G401 (cell line): Measurements from ENCODE around the gene GPR37L1. TPM values are rescaled to one million over a fixed set of nuclear protein-coding genes. Genes with fewer than 3 reads are reported as not detected.
"Not testable (repeated sequence)": the region's sequence is repeated elsewhere in the genome, so short reads cannot be mapped to it uniquely, and the experiment has no call there.

Experiments used
- DNase-seq: peaks from one replicate; pipeline ENCODE4 v3.0.0-alpha.2; 2015; ENCODE audit warnings: low spot score
- in situ Hi-C: cut with HindIII; loops from 2 replicates; pipeline ENCODE4 v1.10.0; 2016; ENCODE audit warnings: low sequenced_read_pairs, mixed read lengths
- total RNA-seq: library from RNA; depleted of rRNA; stranded (reverse); fragments of >200 nt; shearing (Covaris generic); gene quantifications from 2 replicates; pipeline ENCODE4 v1.2.3, GENCODE V29; 2014

GPR37L1 gene
- total RNA-seq, 1 experiment from 2014 or later: not detected

DNA sequence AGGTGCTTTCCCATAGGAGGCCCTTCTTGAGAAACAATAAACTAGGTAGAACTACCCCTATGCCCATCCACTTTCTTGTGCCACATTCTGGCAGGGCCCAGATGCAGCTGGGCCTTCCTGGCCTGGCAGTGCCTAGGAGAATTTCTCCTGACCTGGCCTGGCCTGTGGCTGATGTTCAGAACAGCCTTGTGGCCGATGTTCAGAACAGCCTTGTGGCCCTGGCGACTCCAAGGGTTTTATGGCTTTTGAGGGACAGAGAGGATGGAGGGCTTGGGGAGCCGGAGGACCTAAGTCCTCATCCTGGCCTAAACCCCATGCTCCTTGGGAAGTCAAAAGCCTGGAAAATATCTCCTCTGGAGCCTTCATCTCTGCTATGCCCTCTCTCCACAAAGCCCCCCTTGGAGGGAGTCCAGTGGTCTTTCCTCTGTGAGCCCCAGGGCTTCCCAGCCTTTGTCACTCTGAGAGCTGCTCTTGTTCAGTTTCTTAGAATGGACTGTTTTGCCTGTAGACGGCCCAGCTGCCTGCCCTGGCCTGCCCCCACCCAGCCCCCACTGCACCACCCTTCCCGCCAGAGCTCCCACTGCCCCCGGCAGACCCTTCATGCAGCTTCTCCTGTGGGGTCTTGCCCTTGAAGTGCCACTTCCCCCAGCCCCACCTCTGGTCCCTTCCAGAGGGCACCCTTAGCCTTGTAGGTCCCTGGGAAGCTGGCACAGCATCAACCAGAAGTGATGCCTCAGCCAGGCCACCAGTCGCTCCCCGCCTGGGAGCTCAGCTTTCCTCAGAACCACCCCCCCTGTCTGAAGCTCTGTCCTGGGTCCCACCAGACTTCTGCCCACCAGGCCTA lies 7.0 kb downstream of the GPR37L1 start:
- in situ Hi-C loops: loop anchor here (25.0 kb wide), 1 partner anchor 117 kb away; the partner anchor contains the start of gene ELF3
- no peak for DNase-seq

DNA sequence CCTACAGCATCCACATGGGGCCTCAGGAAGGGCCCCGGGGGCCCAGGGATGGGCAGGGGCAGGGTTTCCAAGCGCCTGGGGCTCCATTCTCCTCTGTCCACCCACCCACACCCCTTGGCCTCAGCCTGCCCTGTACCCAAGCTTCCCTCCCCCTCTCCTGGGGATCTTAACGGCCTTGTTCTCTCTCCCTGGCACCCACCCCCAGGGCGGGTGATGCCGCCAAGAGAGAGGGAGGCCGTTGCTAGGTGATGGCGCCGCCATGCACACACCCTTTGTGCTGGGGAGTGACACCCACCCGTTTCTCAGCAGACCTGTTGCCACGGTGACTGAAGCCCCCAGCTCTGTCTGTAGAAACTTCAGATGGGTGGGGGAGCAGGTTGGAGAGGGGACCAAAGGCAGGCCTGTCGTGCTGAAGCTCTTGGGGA lies 7.6 kb downstream of the GPR37L1 start:
- DNase-seq: peak; percentile 39
- in situ Hi-C loops: loop anchor here (25.0 kb wide), 1 partner anchor 118 kb away; the partner anchor contains the start of gene ELF3

DNA sequence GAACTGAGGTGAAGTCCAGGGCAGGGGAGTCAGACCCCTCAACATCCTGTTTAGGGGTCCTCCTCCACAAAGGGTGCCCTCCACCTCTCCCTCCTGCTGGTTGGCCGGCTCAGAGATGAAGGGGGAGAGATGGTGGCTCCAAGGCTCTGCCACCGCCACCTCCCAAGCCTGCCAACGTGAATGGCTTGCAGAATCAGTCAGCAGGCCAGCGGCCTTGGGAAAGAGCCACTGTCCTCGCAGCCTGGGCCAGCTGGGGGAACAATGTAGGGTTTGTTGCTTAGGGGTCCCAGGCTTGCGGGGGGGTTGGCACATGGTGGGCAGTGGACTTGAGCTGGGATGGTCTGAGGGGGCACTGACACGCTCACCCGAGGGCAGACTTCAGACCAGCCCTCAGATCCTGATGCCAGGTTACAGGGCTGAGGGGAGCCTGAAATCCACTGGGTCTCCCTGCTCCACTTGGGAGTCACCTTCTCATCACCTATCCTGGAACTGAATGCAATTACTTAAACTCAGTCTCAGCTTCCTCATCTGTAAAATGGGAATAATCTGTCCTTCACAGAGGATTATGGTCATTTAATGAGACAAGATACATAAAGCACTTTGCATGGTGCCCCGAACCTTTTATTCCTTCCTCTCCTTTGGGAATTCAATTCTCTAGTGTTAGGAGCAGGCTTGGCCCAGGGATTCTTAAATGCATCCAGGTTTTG lies 8.3 kb downstream of the GPR37L1 start:
- in situ Hi-C loops: loop anchor here (25.0 kb wide), 1 partner anchor 119 kb away; the partner anchor contains the start of gene ELF3
- peak; percentile 28 for DNase-seq

DNA sequence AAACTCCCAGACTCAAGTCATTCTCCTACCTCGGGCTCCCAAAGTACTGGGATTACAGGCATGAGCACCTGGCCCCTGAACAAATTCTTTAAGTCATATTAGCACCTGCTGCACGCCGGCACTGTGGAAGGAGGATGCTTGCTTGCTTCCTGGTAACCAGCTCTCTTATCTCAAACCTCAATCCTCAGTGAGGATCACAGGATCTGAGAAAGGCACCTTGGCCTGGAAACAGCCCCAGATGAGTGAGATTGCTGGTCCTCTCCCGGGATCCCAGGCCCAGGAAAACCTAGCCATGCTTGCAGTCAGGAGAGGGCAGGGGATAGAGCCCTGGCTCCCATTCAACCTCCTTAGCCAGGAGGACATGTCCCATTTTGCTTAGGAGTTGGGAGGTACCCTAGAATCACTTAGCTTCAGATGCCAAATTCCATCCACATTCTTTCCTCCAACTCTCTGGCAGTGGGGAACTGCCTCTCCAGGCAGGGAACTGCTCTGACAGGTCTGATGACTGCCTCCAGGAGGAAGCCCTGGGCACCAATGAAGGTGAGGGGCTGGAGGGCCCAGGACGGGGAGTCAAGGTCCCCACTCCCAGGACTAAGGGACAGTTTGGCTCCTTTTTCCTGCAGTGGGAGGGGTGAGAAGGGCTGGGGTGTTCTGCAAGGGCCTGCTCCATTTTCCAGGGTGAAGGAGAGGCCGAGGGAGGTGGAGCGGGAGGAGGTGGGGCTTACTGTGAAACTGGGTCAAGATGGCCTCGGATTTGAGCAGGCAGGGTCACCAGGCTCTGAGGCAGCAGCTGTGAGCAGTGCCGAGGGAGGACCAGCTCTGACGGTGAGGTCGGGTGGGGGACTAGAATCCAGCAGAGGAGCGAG lies 9.5 kb downstream of the GPR37L1 start:
- in situ Hi-C loops: loop anchor here (25.0 kb wide), 1 partner anchor 120 kb away; the partner anchor contains the start of gene ELF3
- DNase-seq: peak; percentile 91

DNA sequence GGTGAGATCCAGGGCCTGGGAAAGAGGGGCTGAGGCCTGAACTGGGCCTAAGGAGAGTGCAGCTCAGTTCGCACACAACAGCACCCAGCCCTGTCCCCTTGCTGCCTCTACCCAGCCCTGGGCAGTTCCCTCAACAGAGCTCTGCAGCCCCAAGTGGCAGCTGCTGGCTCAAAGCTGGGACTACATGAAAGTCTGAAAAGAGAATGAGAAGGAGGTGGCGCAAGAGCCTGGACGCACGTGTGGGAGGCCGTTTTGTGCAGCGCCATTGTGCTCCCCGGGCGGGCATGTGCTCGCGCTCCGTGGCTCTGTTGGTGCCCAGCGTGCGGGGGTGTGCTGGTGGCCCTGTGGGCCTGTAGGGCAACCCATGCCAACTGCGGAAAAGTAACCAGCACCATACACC lies 10.3 kb downstream of the GPR37L1 start:
- in situ Hi-C loops: loop anchor here (25.0 kb wide), 1 partner anchor 121 kb away; the partner anchor contains the start of gene ELF3
- peak; percentile 49 for DNase-seq

DNA sequence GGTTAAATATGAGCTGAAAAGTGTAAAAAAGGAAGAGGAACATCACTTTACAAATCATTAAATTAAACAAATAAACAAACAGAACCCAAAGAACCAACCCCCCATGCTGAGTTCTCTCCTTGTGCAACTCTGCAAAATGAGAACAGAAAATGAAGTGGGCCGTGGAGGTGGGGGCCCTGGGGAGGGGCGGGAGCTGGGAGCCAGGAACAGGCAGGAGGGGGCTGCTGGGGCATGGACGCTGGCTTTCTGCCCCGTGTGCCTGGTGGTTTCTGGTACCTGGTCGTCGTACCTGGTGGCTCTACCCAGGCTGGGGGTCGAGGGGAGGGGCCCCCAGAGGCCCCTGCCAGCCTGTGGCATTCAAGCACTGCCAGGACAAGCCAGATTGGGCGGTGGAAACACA lies 10.8 kb downstream of the GPR37L1 start:
- no peak for DNase-seq
- in situ Hi-C loops: loop anchor here (25.0 kb wide), 1 partner anchor 121 kb away; the partner anchor contains the start of gene ELF3

DNA sequence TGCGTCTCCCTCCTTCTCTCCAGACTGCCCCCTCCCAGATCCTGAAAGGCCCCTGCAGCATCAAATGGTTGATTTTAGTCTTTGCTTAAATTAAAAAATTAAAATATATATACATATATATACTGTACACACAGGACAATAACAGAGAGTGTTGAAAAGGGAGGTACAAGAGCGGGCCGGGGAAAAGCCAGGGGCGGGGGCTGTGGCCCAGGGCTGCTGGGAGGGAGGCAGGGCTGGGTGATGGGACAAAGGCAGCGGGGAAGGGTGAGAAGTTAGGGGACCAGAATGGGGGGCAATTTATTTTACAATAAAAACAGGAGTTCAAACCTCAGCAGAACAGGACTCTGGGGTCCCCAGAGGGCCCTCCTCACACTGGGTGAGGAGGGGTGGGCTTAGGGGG lies 11.3 kb downstream of the GPR37L1 start:
- no peak for DNase-seq
- in situ Hi-C loops: loop anchor here (25.0 kb wide), 1 partner anchor 122 kb away; the partner anchor contains the start of gene ELF3

DNA sequence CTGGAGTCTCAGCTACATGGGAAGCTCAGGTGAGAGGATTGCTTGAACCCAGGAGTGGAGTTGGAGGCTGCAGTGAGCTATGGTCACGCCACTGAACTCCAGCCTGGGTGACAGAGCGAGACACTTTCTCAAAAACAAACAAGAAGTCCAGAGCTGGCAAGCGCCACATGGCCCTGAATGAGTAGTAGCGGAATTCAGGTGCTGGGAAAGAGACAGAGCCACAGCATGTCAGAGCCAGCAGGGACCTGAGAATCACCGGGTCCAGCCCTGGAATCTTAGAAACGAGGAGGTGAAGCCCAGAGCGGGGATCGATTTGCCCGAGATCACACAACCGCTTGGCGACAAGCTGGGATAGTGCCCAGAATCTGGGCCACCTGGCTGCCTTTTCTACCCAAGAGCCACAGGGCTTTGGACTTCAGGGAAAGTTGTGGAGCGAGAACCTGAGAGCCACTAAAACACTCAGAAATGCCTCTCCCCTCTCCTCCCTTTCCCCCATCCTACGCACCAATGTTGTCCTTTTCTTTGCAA lies 12.0 kb downstream of the GPR37L1 start:
- in situ Hi-C loops: loop anchor here (25.0 kb wide), 1 partner anchor 122 kb away; the partner anchor contains the start of gene ELF3
- no peak for DNase-seq

DNA sequence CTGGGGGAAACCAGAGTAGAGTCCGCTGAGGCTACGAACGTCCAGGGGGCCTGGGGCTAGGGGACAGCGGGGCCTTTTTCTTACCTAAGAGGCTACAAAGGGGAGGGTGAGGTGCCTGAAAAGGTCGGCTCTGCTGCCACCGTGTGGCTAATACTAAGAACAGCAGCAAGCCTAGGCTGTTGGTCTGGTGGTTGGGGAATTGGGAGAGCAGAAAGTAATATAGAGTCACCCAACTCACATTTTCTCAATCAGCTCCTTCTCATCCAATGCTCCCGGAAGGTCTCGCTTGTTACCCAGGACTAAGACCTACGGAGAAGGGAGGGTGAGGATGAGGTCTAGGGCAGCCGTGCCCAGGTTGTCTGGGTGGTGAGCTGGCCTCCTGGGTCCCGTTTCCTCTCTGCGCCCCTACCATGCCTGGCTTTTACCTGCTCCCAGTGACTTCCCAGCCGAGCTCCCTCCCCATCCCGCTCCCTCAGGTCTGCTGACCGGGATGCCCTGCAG lies 12.6 kb downstream of the GPR37L1 start:
- DNase-seq: peak; percentile 88
- in situ Hi-C loops: loop anchor here (25.0 kb wide), 1 partner anchor 123 kb away; the partner anchor contains the start of gene ELF3

DNA sequence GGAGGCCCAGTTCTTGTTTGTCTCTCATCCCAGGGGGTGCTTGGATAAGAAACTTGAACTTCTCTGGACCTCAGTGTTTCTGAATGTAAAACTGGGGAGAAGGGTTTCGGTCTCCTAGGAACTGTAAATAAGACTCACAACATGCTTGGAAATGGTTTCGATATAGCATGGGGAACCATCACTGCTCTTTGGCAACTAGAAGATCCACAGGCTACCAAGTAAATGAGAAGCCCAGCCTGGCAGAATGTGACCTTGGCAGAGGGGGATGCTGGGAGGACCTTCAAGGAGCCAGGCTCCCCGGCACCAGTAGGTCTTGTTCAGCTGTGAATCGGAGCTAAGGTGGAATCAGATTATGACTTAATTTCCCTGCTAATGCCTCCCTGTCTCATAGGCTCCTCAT lies 18.1 kb downstream of the GPR37L1 start:
- DNase-seq: no peak
- in situ Hi-C loops: loop anchor here (25.0 kb wide), 1 partner anchor 129 kb away; the partner anchor contains the start of gene ELF3

DNA sequence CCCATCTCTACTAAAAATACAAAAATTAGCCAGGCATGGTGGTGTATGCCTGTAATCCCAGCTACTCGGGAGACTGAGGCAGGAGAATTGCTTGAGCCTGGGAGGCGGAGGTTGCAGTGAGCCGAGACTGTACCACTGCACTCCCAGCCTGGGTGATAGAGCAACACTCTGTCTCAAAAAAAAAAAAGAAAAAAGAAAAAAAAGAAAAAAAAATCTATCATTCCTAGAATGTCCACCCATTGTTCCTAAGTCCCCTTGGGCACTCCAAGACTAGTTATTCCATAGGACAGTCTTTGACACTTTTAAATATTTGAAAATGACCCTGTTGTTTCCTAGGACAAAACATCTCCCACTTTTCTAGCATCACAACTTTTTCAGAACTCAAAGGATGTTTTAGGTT lies 18.8 kb downstream of the GPR37L1 start:
- not testable (repeated sequence) for DNase-seq
- in situ Hi-C loops: loop anchor here (25.0 kb wide), 1 partner anchor 129 kb away; the partner anchor contains the start of gene ELF3

DNA sequence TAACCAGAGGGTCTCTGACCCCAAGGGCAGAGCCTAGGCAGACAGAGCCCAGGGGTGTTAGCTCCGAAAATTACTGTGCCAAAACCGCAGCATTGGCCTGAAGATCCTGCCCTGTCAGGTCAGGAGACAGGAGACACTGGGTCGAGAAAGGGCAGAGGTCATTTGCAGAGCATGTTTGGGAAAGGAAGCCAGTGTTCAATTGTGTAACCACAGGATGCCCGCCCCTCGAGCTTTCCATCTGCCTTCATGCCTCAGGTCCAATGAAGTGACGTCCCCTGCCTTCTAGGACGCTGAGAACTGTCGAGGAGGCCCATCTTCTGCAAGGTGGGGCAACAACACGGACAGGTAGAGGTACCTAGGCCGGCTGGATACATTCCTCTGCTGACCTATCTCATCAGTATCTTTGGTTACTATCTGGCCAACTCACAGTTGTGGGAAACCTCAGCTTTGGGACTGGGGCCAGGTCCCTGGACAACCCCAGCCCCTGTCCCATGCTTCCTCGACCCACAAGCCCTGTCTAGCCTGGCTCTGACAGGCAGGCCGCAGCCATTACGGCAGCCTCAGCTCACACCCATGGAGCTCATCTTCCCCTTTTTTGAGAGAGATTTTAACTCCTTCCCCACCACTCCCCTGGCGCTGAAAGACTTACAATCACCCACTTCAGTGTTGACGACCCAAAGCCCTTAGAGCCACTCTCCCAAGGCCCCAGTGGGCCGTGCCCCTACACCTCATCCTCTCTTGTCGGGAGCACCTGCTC lies 20.5 kb downstream of the GPR37L1 start:
- DNase-seq: peak; percentile 40
- in situ Hi-C loops: loop anchor here (25.0 kb wide), 1 partner anchor 131 kb away; the partner anchor contains the start of gene ELF3

DNA sequence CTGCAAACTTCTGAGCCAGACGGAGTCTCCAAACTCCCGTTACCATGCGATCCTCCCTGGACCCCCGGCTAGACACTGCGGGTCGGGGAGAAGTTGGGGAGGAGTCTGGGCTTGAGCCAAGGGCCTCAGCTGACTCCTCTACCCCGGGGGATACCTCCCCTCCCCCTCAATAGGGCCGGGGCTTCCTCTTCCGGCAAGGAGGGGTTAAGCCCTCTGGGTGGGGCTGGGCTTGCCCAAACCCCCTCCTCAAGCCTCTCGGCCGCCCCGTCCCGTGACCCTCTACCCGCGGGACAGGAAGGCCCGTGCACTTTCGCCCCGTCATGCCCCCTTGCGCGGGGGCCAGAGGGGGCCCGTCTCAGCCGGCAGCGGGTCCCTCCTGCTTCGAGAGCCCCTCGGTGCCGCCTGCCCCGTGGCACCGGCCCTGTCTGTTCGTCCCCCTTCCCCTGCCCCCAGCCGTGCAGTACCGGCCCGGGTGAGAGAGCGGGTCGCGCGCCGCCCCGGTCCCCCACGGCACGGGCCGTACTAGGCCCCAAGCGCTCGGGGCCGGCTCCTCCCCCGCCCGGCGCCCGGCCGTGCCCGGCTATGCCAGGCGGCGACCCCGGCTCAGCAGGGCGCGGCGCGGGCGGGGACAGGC lies 21.2 kb downstream of the GPR37L1 start:
- in situ Hi-C loops: loop anchor here (25.0 kb wide), 1 partner anchor 132 kb away; the partner anchor contains the start of gene ELF3
- no peak for DNase-seq

DNA sequence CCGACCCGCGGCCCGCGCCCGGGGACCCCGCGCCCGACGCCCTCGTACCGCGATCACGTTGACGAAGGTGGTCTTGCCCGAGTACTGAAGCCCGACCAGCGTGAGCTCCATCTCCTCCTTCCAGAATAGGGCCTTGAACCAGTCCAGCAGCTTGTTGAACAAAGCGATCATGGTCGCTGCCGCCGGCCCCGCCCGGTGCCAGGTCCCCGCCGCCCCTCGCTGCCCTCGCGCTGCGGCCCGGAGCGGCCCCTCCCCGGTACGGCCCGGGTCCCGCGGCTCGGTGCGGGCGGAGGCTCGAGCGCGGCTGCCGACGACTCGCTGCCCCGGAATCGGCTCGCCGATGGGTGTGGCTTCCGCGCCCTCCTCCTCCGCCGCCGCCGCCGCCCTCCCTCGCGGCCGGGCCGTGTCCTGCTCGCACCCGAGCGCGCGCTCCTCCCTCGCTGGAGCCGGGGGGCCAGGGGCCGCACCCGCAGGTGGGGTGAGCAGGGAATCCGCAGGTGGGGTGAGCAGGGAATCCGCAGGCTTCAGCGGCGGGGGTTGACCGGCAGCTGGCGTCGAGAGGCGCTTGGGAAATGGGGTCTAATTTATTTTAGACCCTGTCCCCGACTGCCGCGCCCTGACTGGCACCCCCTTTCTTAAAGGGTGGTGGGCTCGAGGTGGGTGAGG lies 21.8 kb downstream of the GPR37L1 start, which contains the start of gene ARL8A:
Gene ARL8A (minus strand): TSS at position 336 of the 666 bp plus-strand sequence. CDS start 165 bp downstream, at position 171.
- in situ Hi-C loops: loop anchor here (25.0 kb wide), 1 partner anchor 132 kb away; the partner anchor contains the start of gene ELF3
- DNase-seq: peak; percentile 71

DNA sequence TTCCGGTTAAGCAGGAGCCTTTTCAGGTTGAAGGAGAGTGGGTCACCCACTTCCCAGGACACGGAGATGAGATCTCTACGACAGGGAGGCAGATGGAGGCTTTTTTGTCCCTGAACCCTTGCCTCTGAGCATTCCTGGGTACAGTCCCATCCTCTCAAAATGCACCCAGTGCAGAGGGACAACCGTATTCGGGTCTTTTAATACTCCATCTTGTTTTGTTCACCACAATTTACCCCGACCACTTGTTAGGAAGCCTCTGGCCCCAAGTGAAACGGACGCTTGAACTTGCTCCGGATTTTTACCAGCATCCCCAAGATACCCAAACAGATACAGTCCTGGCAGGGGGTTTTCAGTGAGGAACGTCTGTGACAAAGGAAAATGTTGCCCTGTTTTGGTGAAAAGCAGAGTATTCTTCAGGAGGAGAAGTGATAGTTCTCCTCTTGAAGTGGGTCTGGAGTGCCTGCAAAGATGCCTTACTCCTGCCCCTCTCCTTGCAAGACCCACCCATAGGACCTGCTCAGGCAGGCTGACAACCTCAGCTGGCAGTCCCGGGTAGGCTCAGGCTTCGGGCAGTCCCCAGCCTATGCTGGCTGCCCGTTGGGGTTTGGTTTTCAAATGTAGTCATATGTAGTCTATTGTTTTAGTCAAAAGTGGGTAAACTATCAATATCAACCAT lies 22.5 kb downstream of the GPR37L1 start:
- in situ Hi-C loops: loop anchor here (25.0 kb wide), 1 partner anchor 133 kb away; the partner anchor contains the start of gene ELF3
- peak; percentile 56 for DNase-seq
